GM19193 (cell line): Measurements from ENCODE around the gene LRRC41.
A peak's percentile ranks its signal among the peaks of the same experiment; 100 is the strongest.

Experiments used
- POLR2A ChIP-seq: IDR thresholded peaks from 4 replicates; pipeline ENCODE4 v1.6.1; 2011; ENCODE audit not compliant: insufficient read depth, insufficient read length; ENCODE audit errors: extremely low read depth

Gene LRRC41

DNA sequence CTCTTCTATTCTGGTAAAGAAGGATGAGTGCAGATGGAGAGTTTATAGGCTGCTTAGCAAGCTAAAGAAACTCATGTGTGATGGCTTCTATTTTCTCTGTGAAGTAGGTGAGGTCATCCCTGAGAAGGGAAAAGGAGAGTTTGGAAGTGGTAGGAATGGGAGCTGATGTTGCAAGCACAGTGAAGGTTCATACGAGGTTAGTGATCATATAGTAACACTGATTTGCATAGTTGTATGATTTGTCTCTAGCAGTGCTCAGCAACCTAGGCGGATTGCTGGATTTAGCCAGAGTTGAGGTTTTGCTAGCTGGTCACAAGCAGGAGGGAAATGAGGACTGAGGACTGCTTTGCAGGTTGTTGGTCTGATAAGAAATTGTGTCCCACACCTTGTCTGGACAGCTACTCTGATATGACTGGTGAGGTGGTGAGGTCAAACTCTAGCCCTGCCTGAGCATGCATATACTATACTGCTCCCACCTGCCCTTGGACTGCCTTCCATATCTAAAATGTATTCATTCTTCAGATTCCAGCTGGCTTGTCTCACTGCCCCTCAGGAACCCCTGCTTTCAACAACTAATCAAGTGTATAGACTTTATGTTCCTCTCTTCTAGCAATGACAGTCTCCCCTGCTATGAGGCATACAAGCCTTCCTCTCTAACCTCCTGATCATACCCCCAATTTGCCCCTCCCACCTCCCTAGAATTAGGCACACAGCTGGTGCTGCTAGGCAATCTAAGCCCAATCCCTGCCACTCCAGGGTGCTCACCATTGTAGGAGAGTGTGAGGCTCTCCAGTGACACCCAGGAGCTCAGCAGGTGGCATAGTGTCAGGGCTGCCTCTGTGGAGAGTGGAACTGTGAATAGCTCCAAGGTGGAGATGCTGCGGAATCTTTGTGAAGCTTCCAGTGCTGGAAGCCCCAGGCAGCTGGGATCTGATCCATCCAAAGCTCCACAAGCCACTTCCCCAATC, 18.5 kb downstream of the LRRC41 start:
- TF ChIP-seq POLR2A: no peak

DNA sequence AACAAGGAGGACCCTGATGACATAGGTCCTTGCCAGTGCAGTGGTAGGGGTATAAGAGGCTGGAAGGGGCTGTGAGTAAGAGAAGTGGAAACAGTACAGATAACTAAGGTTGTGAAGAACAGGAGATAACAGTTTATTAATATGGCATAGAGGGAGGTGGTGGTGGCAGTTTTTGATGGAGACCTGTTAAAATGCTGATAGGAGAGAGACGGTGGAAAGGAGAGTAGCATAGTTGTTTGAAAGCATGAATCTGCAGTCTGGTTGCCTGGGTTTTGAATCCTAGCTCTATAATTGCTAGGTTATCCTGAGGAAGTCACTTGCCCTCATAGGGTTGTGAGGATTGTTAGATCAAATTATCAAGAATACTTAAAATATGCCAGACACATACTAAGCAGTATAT, 19.4 kb downstream of the LRRC41 start:
- no peak for TF ChIP-seq POLR2A

DNA sequence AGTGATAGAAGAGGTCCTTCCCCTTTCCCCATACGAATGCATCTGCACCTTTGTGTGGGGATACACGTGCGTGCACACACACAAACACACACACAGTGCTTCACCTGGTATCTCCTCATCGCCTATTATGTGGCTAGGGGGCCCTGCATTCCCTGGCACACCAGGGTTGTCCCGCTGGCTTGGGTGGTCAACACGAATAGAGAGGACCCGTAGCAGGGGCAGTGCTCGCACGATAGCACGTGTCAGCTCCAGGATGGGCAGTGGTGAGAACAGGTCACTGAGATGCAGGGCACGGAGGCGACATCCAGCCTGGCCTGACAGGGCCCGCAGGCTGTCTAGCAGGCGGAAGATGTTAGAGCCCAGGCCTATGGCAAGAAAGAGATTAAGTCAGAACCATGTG, 22.4 kb downstream of the LRRC41 start:
- TF ChIP-seq POLR2A: no peak

DNA sequence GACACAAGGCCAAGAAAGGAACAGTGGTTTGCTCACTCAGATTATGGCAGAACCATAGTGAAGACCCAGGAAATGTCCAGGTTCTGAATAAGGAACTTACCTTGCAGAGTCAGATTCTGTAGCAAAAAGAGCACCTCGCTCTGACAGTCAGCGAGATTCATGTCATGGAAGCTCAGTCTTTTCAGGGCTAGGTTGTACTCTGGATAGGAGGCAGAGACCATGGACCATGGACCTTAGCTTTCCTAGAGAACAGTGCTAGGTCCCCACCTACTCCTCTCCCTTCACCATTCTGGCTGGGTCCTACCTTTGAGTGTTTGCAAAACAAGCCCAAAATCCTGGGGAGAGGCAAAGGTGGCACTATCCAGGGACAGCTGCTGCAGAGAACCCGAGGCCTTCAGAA, 23.3 kb downstream of the LRRC41 start:
- TF ChIP-seq POLR2A: no peak

DNA sequence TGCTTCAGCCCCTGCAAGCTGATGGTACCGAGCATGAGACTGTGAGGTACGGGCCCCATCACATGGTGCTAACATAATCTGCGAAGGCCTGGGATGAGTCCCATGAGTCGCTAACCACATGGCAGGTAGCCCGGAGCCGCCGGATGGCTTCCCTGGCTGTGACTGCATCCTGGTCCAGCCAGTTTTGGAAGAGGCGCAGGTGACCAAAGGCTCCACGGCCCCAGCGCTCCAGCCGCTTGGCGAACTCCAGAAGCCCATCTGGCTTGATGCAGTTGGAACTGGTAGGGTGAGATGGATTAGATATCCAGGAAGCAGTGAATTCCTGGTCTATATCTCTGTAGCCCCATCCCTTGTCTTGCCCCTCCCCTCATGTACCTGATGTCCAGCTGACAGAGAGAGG, 24.6 kb downstream of the LRRC41 start:
- TF ChIP-seq POLR2A: peak; percentile 22

GRCh38 chr1:46277658-46278373, 25.6 kb downstream of the LRRC41 start:
- TF ChIP-seq POLR2A: peak; percentile 9

- TF ChIP-seq POLR2A: no peak
Measured at GRCh38 chr1:46275030-46275337, 28.4 kb downstream of the LRRC41 start.

- TF ChIP-seq POLR2A: peak; percentile 39
Measured at GRCh38 chr1:46274225-46275029, 29.0 kb downstream of the LRRC41 start.

DNA sequence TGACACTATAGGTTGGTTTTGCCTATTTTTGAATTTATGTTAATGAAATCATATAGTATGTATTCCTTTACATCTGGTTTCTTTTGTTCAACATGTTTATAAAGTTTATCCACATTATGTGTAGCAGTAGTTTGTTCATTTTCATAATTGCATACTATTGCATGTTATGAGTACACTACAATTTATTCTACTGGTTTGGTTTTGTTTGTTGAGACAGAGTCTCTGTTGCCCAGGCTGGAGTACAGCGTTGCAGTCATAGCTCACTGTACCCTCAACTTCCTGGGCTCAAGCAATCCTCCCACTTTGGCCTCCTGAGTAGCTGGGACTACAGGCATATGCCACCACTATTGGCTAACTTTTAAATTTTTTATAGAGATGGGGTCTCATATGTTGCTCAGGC, 34.8 kb downstream of the LRRC41 start:
- no peak for TF ChIP-seq POLR2A

DNA sequence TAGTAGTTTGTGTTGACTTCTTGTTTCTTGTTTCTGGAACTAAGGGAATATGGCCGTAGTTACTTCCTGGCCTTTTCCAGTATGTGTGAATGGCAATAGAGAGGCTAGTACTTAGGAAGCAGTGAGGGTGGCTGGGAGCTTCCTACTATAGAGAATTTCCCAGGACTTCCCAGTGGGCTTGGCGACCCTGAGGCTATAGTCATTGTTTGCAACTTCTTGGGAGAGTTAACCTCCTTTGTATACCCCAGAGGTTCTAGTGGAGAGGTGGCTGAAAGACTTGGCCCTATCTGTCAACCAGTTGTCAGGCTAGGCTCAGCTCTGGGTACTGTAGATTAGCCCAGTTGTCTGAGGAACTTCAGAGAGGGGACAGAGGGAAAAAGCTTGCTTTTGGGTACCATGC, 40.3 kb downstream of the LRRC41 start:
- TF ChIP-seq POLR2A: no peak

GRCh38 chr1:46262508-46262907, 40.9 kb downstream of the LRRC41 start:
- TF ChIP-seq POLR2A: no peak

GRCh38 chr1:46256523-46256922, 46.9 kb downstream of the LRRC41 start:
- TF ChIP-seq POLR2A: no peak

GRCh38 chr1:46254668-46255067, 48.7 kb downstream of the LRRC41 start:
- no peak for TF ChIP-seq POLR2A

DNA sequence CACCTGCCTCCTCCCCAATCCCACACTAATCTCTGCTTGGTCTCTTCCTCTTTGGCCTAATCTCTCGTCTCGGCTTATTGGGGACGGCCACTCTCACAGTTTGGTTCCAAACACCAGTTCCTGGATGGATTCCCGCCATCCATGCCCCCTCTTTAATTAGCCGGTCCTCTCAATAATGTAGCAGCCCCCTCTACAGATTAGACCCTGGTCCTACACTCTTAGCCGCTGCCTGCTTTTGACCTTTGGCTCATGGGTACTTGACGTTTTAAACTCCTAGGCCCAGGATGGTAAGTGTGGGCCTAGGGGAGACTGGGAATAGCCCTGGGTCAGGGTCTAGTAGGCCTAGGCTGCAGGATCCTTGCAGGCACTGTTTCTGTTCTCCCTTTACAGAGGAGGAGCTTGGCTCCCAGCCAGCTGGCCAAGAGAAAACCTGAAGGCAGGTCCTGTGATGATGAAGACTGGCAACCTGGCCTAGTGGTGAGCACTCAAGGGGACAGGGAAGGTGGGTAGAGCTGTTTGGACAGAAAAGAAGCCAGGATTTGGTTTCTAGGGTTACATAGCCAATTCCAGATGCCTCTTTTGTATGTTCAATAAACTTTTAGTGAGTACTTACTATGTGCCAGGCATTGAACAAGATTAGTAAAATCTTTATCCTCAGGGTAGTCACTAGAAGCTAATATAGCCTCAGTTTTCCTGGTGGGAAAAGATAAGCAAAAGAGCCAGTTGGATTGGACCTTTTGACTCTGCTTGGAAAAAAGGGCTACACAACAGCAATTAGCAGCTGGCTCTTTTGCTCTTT, 55.1 kb downstream of the LRRC41 start:
- TF ChIP-seq POLR2A: peak; percentile 23

- peak; percentile 78 for TF ChIP-seq POLR2A
Measured at GRCh38 chr1:46247436-46248121, 55.8 kb downstream of the LRRC41 start, which contains the start of gene RAD54L. Gene RAD54L (plus strand): TSS chr1:46247763. CDS start chr1:46248406, 643 bp downstream.
